ENCODE measurements around the gene RNF183.

- TF ChIP-seq, protein P1, sequence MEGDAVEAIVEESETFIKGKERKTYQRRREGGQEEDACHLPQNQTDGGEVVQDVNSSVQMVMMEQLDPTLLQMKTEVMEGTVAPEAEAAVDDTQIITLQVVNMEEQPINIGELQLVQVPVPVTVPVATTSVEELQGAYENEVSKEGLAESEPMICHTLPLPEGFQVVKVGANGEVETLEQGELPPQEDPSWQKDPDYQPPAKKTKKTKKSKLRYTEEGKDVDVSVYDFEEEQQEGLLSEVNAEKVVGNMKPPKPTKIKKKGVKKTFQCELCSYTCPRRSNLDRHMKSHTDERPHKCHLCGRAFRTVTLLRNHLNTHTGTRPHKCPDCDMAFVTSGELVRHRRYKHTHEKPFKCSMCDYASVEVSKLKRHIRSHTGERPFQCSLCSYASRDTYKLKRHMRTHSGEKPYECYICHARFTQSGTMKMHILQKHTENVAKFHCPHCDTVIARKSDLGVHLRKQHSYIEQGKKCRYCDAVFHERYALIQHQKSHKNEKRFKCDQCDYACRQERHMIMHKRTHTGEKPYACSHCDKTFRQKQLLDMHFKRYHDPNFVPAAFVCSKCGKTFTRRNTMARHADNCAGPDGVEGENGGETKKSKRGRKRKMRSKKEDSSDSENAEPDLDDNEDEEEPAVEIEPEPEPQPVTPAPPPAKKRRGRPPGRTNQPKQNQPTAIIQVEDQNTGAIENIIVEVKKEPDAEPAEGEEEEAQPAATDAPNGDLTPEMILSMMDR (IDR thresholded peaks at IDR 0.05; ENCODE audit: insufficient read depth, low read length), result no peak
- TF ChIP-seq REST (IDR thresholded peaks at IDR 0.05; ENCODE audit: insufficient replicate concordance, low read depth) (no peak), SPI1 (IDR thresholded peaks at IDR 0.05; ENCODE audit: borderline replicate concordance, low read depth) (no peak), POLR2AphosphoS5 (IDR thresholded peaks at IDR 0.05; ENCODE audit: low read depth) (no peak)
These were observed 14.6 kb upstream of the RNF183 start for GRCh38 chr9:113317777-113318176.

Data from HL-60 (cell line).